Brain microvascular endothelial cell (primary cell): ENCODE data around the gene KCNAB1.
A peak's percentile ranks its signal among the peaks of the same experiment; 100 is the strongest.

Experiments used
- DNase-seq: peaks from one replicate; pipeline ENCODE4 v3.0.0-alpha.2; 2020
- H3K27ac ChIP-seq: fragments of 250-450 bp; sonication (Bioruptor Pico); 2 replicates; pipeline ENCODE4 v1.5.1; 2020; ENCODE audit warnings: mild to moderate bottlenecking, moderate library complexity
- H3K27me3 ChIP-seq: fragments of 250-450 bp; sonication (Bioruptor Pico); replicated peaks from 2 replicates; pipeline ENCODE4 v1.5.1; 2020; ENCODE audit warnings: mild to moderate bottlenecking
- H3K36me3 ChIP-seq: fragments of 250-450 bp; sonication (Bioruptor Pico); replicated peaks from 2 replicates; pipeline ENCODE4 v1.5.1; 2020; ENCODE audit warnings: mild to moderate bottlenecking
- H3K4me3 ChIP-seq: 2 replicates; pipeline ENCODE4 v1.5.1; 2011; ENCODE audit warnings: low read depth, mild to moderate bottlenecking, control low read depth, low read length, moderate library complexity
- CTCF ChIP-seq: IDR thresholded peaks from 2 replicates; pipeline ENCODE4 v1.5.1; 2011; ENCODE audit warnings: low read depth, mild to moderate bottlenecking, moderate library complexity, low read length, control low read depth, inconsistent platforms; ENCODE audit errors: missing control alignments
- in situ Hi-C: cut with HindIII; loops from 2 replicates; pipeline ENCODE4 v1.10.0; 2017; ENCODE audit warnings: low sequenced_read_pairs, low pct_ligation_motif_present

KCNAB1 gene

GRCh38 chr3:156553705-156554356, 433.5 kb downstream of the KCNAB1 start:
- Histone ChIP-seq H3K27me3 (no peaks in the 10 kb centered on the region), H3K27ac (peak overlapping the region; percentile 91), H3K36me3 (peaks cover 32% of the 10 kb centered on the region), H3K4me3 (peak overlapping the region; percentile 86)
- DNase-seq: peak; percentile 76
- in situ Hi-C loops: no loop called here
- TF ChIP-seq CTCF: no peak

GRCh38 chr3:156554515-156554841, 434.1 kb downstream of the KCNAB1 start:
- TF ChIP-seq CTCF: no peak
- Histone ChIP-seq H3K27ac (peak overlapping the region; percentile 91), H3K27me3 (no peaks in the 10 kb centered on the region), H3K36me3 (peaks cover 28% of the 10 kb centered on the region), H3K4me3 (peak overlapping the region; percentile 86)
- no peak for DNase-seq
- in situ Hi-C loops: no loop called here

GRCh38 chr3:156554842-156555687, 434.7 kb downstream of the KCNAB1 start, which contains the start of gene SSR3:
Gene SSR3, minus strand, starts transcription at chr3:156555117. Its CDS starts 28 bp downstream, at chr3:156555089.
- in situ Hi-C loops: no loop called here
- Histone ChIP-seq H3K4me3 (peak within 1 kb of the TSS; percentile 86), H3K36me3 (peaks cover 24% of the 10 kb centered on the region), H3K27ac (peak within 1 kb of the TSS; percentile 91), H3K27me3 (no peaks in the 10 kb centered on the region)
- peak; percentile 99 for DNase-seq
- peak; percentile 6 for TF ChIP-seq CTCF

- in situ Hi-C loops: no loop called here
- H3K27ac ChIP-seq: no peak overlapping the region
- TF ChIP-seq CTCF: no peak
- no peak for DNase-seq
- H3K4me3 ChIP-seq: no peak overlapping the region
- H3K36me3 ChIP-seq: peaks cover 2% of the 10 kb centered on the region
- no peaks in the 10 kb centered on the region for H3K27me3 ChIP-seq
Measured at GRCh38 chr3:156558389-156558788, 438.0 kb downstream of the KCNAB1 start.

- no peaks in the 10 kb centered on the region for H3K36me3 ChIP-seq
- DNase-seq: no peak
- H3K4me3 ChIP-seq: no peak overlapping the region
- TF ChIP-seq CTCF: no peak
- H3K27me3 ChIP-seq: no peaks in the 10 kb centered on the region
- no peak overlapping the region for H3K27ac ChIP-seq
- in situ Hi-C loops: no loop called here
Measured at GRCh38 chr3:156559321-156559720, 438.9 kb downstream of the KCNAB1 start.
